Measurements from ENCODE around the gene SYTL3.

- no peak for TF ChIP-seq EZH2 (IDR thresholded peaks at IDR 0.05; ENCODE audit: borderline replicate concordance, low read depth, low read length, severe bottlenecking)
- no peak for TF ChIP-seq CTCF (IDR thresholded peaks at IDR 0.05; ENCODE audit: borderline replicate concordance, extremely low read depth, low read length, poor library complexity, severe bottlenecking)
Observed at GRCh38 chr6:158665332-158665731, 15.5 kb downstream of the SYTL3 start.
